Stimulated activated CD4-positive, alpha-beta T cell treated with anti-CD3 and anti-CD28 coated beads, Interleukin-4, amount 100 ng/mL, for 24 hours (primary cell): ENCODE measurements around the gene GALK2.
A peak's percentile ranks its signal among the peaks of the same experiment; 100 is the strongest.
"Not testable (repeated sequence)": the region's sequence is repeated elsewhere in the genome, so short reads cannot be mapped to it uniquely, and the experiment has no call there.

ENCODE experiments used
- DNase-seq: peaks from one replicate; pipeline ENCODE4 v3.0.0-alpha.2; 2020

The GALK2 gene

GRCh38 chr15:49225572-49226281 is 55.7 kb downstream of the GALK2 start:
- DNase-seq = no peak

DNA sequence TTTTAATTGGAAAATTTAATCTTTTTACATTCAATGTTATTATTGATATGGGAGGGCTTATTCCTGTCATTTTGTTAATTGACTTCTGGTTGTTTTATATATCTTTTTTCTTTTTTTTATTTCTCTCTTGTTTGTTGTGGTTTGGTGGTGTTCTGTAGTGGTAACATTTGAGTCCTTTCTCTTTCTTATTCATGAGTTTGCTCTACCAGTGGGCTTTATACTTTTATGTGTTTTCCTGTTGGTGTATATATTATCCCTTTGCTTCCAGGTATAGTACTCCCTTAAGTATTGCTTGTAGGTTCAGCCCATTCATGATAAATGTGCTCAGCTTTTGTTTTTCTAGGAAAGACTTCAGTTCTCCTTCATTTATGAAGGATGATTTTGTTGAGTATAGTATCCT is 57.6 kb downstream of the GALK2 start:
- DNase-seq = no peak

DNA sequence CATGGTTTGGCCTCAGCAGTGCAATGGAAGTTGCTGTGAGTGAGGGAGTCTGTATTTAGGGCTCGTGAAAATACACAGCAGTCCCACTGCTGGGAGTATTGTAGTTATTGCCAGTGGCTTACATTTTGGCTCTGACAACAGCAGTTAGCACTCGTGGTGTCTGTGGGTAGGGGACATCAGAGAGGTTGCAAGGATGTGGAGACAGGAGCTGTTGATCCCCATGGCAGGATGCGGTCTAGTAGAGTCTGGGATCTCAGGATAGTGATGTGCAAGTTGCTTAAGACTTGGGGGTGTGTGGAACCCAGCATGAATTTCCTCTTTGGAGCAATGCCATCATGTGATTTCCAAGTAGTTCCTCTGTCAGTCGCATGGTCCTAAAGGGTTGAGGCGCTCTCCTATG is 59.9 kb downstream of the GALK2 start:
- DNase-seq = no peak

DNA sequence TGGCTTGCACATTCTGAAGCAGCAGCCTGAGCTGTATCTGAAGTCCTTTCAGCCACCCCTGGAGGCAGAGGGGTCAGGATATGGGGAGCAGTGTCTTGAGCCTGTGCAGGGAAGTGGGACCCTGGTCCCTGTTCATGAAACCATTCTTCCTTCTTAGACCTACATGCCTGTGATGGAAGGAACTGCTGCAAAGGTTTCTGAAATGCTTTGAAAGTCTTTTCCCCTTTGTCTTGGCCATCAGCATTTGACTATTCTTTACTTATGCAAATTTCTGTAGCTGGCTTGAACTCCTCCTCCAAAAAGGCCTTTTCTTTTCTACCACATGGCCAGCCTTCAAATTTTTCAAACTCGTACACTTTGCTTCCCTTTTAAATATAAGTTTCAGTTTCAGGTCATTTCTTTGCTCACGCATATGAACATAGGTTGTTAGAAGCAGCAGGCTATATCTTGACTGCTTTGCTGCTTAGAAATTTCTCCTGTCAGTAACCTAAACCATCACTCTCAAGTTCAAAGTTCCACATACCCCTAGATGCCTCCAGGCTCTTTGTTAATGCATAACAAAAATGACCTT is 62.3 kb downstream of the GALK2 start:
- DNase-seq = no peak

DNA sequence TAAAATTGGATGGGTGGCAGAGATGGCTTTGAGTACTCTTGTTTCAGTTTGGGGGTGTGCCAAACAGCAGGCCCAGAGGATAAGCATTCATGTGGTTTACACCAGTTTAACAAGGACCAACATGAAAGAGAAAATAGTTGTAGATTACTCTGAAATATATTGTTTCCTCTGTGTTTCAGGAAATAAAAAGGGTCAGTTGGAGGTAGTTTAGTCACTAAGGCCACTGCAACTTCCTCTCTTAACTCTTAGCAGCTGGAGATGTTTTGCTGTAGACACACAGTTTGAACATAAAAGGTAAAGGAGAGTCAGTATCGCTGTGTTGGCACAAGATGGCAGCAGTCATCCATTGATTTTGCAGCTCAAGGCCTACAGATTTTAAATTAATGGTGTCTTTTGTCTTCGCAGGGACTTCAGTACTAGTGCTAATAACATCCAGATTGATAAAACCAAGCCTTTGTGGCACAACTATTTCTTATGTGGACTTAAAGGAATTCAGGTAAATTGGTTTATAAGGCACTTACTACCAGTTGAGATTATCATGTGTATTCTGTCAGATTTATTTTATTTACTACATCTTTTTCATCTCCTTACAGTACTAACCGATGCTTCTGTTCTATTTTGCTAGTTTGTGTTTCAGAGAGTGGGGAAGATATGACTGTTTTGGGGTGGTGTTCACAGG is 65.5 kb downstream of the GALK2 start:
- DNase-seq = peak; percentile 39

- DNase-seq = no peak
Observed at GRCh38 chr15:49236869-49237268, 66.8 kb downstream of the GALK2 start.

- no peak for DNase-seq
Observed at GRCh38 chr15:49238342-49238741, 68.3 kb downstream of the GALK2 start.

- DNase-seq = no peak
Observed at GRCh38 chr15:49239105-49239504, 69.1 kb downstream of the GALK2 start.

- DNase-seq = no peak
Observed at GRCh38 chr15:49242820-49243219, 72.8 kb downstream of the GALK2 start.

- no peak for DNase-seq
Observed at GRCh38 chr15:49247556-49248110, 77.6 kb downstream of the GALK2 start.

DNA sequence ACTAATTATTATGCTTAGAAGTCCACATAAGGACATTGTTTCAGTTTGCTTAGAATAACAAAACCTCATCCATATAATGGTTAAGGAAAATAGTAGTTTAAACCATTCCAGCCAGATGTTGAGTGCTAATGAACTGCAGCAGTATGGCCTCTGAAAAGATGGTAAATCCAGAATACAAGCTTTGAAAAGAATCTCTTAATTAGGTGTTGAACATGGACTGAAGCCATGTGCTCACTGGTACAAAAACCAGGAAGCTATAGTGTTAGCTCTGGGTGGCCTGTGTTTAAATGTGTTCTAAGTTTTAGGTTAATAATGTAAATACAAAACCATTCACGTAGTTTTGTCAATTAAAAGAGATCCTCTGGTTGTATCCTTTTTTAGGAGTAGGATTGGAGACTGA is 78.2 kb downstream of the GALK2 start:
- DNase-seq = no peak

- DNase-seq = no peak
Observed at GRCh38 chr15:49255966-49256759, 86.1 kb downstream of the GALK2 start.

GRCh38 chr15:49265117-49265516 is 95.1 kb downstream of the GALK2 start:
- not testable (repeated sequence) for DNase-seq

- no peak for DNase-seq
Observed at GRCh38 chr15:49265911-49266310, 95.9 kb downstream of the GALK2 start.

- no peak for DNase-seq
Observed at GRCh38 chr15:49270541-49271421, 100.7 kb downstream of the GALK2 start.

DNA sequence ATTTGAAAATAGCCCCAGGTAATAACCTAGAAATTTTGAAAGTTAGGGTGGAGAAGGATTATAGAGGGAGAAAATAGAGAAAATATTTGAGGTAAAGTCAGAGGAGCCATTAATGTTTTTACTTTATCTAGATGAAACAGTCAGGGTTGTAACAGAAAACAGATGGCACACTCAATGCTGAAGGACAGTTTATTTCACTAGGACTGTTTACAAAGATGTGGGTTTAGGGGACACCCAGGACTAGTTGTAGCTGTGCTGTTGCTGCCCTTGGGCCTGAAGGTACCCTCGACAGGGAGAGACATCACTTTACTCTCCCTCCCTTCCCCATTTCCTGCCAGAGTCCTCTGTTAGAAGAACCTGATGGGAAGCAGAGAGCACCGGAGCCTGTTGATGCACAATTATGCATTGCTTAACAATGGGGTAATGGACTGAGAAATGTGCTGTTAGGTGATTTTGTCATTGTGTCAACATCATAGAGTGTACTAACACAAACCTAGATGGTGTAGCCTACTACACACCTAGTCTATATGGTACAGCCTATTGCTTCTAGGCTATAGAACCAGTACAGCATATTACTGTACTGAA is 103.8 kb downstream of the GALK2 start:
- no peak for DNase-seq

DNA sequence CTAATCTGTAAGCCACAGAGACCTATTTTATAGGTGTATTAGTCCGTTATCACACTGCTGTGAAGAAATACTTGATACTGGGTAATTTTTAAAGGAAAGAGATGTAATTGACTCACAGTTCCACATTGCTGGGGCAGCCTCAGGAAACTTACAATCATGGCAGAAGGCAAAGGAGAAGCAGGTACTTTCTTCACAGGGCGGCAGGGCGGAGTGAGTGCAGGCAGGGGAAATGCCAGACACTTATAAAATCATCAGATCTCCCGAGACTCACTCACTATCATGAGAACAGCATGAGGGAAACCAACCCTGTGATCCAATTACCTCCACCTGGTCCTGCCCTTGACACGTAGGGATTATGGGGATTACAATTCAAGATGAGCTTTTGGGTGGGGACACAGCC is 108.7 kb downstream of the GALK2 start:
- no peak for DNase-seq

DNA sequence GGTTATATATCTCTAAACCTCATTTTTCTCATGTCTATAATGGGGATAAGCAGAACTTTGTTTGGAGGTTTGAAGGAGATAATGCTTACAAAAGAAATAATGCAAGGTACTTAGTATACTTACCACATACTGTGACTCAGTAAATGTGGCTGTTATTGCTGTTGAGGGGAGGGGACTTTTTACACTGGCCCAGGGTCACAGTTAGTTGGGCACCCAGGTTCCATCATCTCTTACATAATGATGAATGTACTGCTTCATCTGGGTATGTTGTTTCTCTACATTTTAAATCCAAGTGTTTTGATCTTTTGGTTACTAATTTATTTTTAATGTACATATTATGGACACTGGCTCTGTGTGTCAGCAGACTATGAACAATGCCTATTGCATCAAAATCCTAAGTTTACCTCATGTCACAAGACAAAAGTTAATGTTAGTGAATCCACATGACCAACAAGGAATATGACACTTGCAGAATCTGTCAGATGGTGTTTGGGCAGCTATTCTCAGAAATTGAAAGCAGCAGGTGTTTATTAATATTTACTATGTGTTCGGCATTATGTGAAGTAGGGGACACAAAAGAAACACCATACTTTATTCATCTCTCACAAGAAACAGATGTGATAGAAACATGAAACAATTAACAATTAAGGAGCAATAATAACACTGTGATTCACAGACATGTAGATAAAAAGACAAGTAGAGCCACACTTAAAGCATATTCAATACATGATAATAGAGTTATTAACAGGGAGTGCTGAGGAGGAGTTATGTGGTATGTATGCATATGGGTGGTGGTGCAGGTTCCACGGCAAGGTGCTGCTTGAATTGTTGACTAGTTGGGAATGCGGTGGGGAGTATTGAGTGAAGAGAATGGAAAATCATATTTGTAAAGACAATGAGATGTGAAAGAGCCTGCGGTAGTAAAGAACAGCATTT is 109.7 kb downstream of the GALK2 start:
- DNase-seq = no peak

DNA sequence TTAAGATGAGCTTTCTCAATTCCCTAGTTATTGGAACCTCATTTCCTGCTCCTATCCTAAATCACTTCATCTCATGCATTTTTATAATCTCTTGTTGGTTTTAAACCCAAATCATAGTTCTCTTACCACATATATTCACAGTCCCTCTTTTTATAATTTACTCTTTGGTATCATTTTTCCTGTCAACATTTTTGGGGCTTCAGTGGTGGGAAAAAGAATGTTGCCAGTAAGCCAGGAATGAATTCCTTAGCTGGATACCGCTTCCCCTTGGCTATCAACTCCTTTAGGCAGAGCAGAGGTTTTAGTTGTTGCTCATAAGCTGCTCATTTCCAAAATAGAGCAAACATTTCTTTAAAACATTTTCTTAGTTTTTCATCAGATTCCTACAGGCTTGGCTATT is 112.3 kb downstream of the GALK2 start:
- DNase-seq = no peak

DNA sequence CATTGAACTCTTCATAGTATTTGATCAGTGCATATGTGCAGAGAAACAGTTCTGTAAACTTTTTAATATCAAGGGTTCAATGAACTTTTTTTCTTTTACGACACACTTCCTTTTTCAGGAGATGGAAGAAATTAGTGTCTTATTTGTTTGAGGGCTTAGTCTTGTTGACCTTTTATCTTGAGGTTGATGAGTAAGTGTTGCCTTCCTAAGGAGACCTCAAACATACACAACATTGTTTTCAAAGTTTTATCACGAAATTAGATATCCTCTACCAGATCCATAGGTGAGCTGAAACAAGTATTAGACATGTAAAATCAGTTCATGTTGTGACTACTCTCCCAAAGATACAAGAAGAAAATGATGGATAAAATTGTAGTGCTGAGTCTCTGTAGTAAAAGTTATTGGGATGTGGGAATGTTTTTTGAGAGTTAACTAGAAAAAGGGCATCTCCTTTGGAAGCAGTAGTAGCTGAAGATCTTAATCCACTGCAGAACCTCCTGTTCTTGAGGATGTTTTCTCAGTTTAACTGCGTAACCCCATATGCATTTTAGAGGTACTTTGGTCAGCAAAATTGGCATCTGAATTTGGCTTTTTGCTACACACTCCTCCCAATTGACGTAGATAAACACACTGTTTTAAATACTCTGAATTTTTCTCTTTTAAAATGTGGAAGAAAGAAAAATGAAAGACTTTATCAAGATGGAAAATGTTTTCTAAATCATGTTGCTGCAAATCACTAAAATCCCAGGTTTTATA is 116.8 kb downstream of the GALK2 start:
- no peak for DNase-seq
